Endothelial cell of umbilical vein (primary cell): Measurements from ENCODE around the gene RIMS4. TPM values are rescaled to one million over a fixed set of nuclear protein-coding genes. Genes with fewer than 3 reads are reported as not detected.

Experiments used
- BruUV-seq: library from RNA; stranded (reverse); fragments of 400-500 nt; replicated peaks from 2 replicates; lab custom pipeline; 2021; lab: Mats Ljungman, UMichigan
- CTCF ChIA-PET: fragments of 300-600, 350-600 bp; sonication (Branson Sonifier 250); formaldehyde crosslinking; loops from one replicate; lab custom pipeline; 2021; ENCODE audit warnings: antibody characterized with exemption, inconsistent platforms; lab: Charles Lee
- POLR2A ChIA-PET: fragments of 300-600, 350-600 bp; sonication (Branson Sonifier 250); formaldehyde crosslinking; loops from one replicate; lab custom pipeline; 2021; ENCODE audit warnings: antibody characterized with exemption, inconsistent platforms; lab: Charles Lee
- DNase-seq: peaks from one replicate; pipeline ENCODE4 v3.0.0-alpha.2; 2011; ENCODE audit warnings: low read depth, low spot score
- FAIRE-seq: peaks from 2 replicates; lab custom pipeline; 2011; peaks lifted over from hg19 to GRCh38; lab: Jason Lieb, UNC
- H2AFZ ChIP-seq: 2 replicates; pipeline ENCODE4 v1.6.0; 2012; ENCODE audit warnings: low read depth, low read length, control low read depth, inconsistent platforms
- H3K27ac ChIP-seq: 2 replicates; pipeline ENCODE4 v1.5.1; 2011; ENCODE audit warnings: low read depth, mild to moderate bottlenecking, control low read depth, low read length, moderate library complexity; ENCODE audit not compliant: insufficient read depth
- H3K27me3 ChIP-seq, 2 experiments: 2 replicates each; pipeline versions ENCODE4 v1.6.0 to v1.6.1; 2011; ENCODE audit warnings: low read length in 2 of 2, mixed read lengths in 1 of 2; ENCODE audit not compliant: control insufficient read depth in 2 of 2, insufficient read depth in 2 of 2
- H3K36me3 ChIP-seq, 2 experiments: 2 replicates in 1 of 2; 3 replicates in 1 of 2; pipeline ENCODE4 v1.5.1; 2011; ENCODE audit warnings: low read length in 2 of 2, mild to moderate bottlenecking in 1 of 2, moderate library complexity in 1 of 2; ENCODE audit not compliant: control insufficient read depth in 2 of 2, insufficient read depth in 2 of 2; ENCODE audit errors: extremely low read depth in 1 of 2
- H3K4me1 ChIP-seq: 3 replicates; pipeline ENCODE4 v1.5.1; 2011; ENCODE audit warnings: mild to moderate bottlenecking, low read length; ENCODE audit not compliant: control insufficient read depth, insufficient read depth; ENCODE audit errors: extremely low read depth
- H3K4me2 ChIP-seq: 2 replicates; pipeline ENCODE4 v1.6.1; 2011; ENCODE audit warnings: low read length, control low read depth, mixed read lengths; ENCODE audit not compliant: insufficient read depth
- H3K4me3 ChIP-seq, 3 experiments: fragments of 200-600 bp in 1 of 3; sonication (generic), shearing (Covaris generic) in 1 of 3; replicated peaks in 1 of 3; 2 replicates each; pipeline ENCODE4 v1.5.1; 2011 to 2016; ENCODE audit warnings: control low read depth in 3 of 3, low read length in 3 of 3, mild to moderate bottlenecking in 2 of 3, inconsistent platforms in 1 of 3, low read depth in 1 of 3, moderate library complexity in 1 of 3; ENCODE audit not compliant: insufficient read depth in 1 of 3
- H3K79me2 ChIP-seq: 2 replicates; pipeline ENCODE4 v1.6.0; 2012; ENCODE audit warnings: low read length, inconsistent platforms; ENCODE audit not compliant: control insufficient read depth, insufficient read depth
- H3K9ac ChIP-seq: replicated peaks from 2 replicates; pipeline ENCODE3; 2011; ENCODE audit warnings: low read length, control low read depth; ENCODE audit not compliant: insufficient read depth; ENCODE audit errors: extremely low read depth
- H3K9me1 ChIP-seq: replicated peaks from 3 replicates; pipeline ENCODE4 v1.6.0; 2011; ENCODE audit warnings: mild to moderate bottlenecking, low read length; ENCODE audit not compliant: control insufficient read depth, insufficient read depth; ENCODE audit errors: extremely low read depth
- H3K9me3 ChIP-seq: replicated peaks from 2 replicates; pipeline ENCODE4 v1.5.1; 2012; ENCODE audit warnings: low read length, inconsistent platforms; ENCODE audit not compliant: control insufficient read depth, insufficient read depth
- H4K20me1 ChIP-seq: replicated peaks from 2 replicates; pipeline ENCODE3; 2011; ENCODE audit warnings: mild to moderate bottlenecking, low read length; ENCODE audit not compliant: control insufficient read depth, insufficient read depth; ENCODE audit errors: extremely low read depth
- CTCF ChIP-seq, 2 donors: IDR thresholded peaks; 1 replicate in 1 of 2; 2 replicates in 1 of 2; pipeline ENCODE4 v1.5.1; 2011; ENCODE audit warnings: low read length in 2 of 2, mild to moderate bottlenecking in 2 of 2, moderate library complexity in 2 of 2, control low read depth in 1 of 2, inconsistent platforms in 1 of 2, low read depth in 1 of 2; ENCODE audit not compliant: insufficient read depth in 1 of 2; ENCODE audit errors: extremely low read depth in 1 of 2
- EZH2 ChIP-seq: IDR thresholded peaks from 2 replicates; pipeline ENCODE4 v1.6.1; 2012; ENCODE audit warnings: borderline replicate concordance, low read depth, mild to moderate bottlenecking, moderate library complexity, low read length, inconsistent platforms; ENCODE audit not compliant: severe bottlenecking
- FOS ChIP-seq: IDR thresholded peaks from 2 replicates; pipeline ENCODE4 v1.6.1; 2011; ENCODE audit warnings: mild to moderate bottlenecking, low read length, moderate library complexity, borderline replicate concordance; ENCODE audit not compliant: insufficient read depth
- GATA2 ChIP-seq: IDR thresholded peaks from 2 replicates; pipeline ENCODE4 v1.7.0; 2011; ENCODE audit warnings: low read depth, mild to moderate bottlenecking, moderate library complexity, mixed read lengths, low read length; ENCODE audit not compliant: insufficient read length, insufficient read depth
- JUN ChIP-seq: IDR thresholded peaks from 2 replicates; pipeline ENCODE4 v1.6.1; 2011; ENCODE audit warnings: borderline replicate concordance, low read depth; ENCODE audit not compliant: insufficient read length, insufficient read depth
- MAX ChIP-seq: IDR thresholded peaks from 2 replicates; pipeline ENCODE4 v1.6.1; 2011; ENCODE audit not compliant: insufficient read depth, insufficient read length
- MYC ChIP-seq: IDR thresholded peaks from one replicate; pipeline ENCODE4 v1.6.1; 2011; ENCODE audit warnings: mild to moderate bottlenecking, low read depth, low read length
- POLR2A ChIP-seq: IDR thresholded peaks from 2 replicates; pipeline ENCODE4 v1.6.1; 2012; ENCODE audit warnings: low read depth, mild to moderate bottlenecking, control low read depth, low read length
- POLR2AphosphoS5 ChIP-seq: IDR thresholded peaks from 2 replicates; pipeline ENCODE4 v1.6.1; 2012; ENCODE audit warnings: low read depth, mild to moderate bottlenecking, control low read depth, low read length, moderate library complexity; ENCODE audit not compliant: insufficient read depth
- dilution Hi-C: fragments of 300-500 bp; cut with MboI; formaldehyde crosslinking; loops from one replicate; pipeline ENCODE4 v1.15.0; 2019; ENCODE audit warnings: low sequenced_read_pairs; ENCODE audit not compliant: extremely low pct_ligation_motif_present
- intact Hi-C: fragments of 100-400 bp; cut with micrococcal nuclease; formaldehyde crosslinking; loops from one replicate; pipeline ENCODE4 v1.10.0; 2022
- polyA plus RNA-seq, 4 experiments: library from polyadenylated mRNA; depleted of rRNA in 3 of 4; stranded (reverse) in 3 of 4; unstranded in 1 of 4; fragments of >200 nt; gene quantifications; 2 replicates each; pipeline versions ENCODE4 v1.2.1 to v1.2.3, GENCODE V29; 2011 to 2012; ENCODE audit warnings: missing spikeins in 1 of 4
- total RNA-seq: library from RNA; stranded (reverse); gene quantifications from 2 replicates; pipeline ENCODE4 v1.2.3, GENCODE V29; 2021

Gene RIMS4
- total and polyA plus RNA-seq, 2 donors (not counting 3 experiments of a cell fraction or from before 2014, with no cell fraction given) = not detected

- H3K4me3 ChIP-seq = no peak overlapping the region
- no peaks in the 10 kb centered on the region for H3K9me1 ChIP-seq
- no peak for FAIRE-seq
- POLR2A ChIA-PET = no interaction called here
- dilution Hi-C loops (no loop called here), intact Hi-C loops (no loop called here)
- no peaks in the 10 kb centered on the region for H3K4me1 ChIP-seq
- no peaks in the 10 kb centered on the region for H4K20me1 ChIP-seq
- no TSS peak for BruUV-seq
- TF ChIP-seq JUN (no peak), MAX (no peak), MYC (no peak), GATA2 (no peak), EZH2 (no peak), CTCF (IDR thresholded peaks at IDR 0.05; ENCODE audit: extremely low read depth in 1 of 2, insufficient read depth in 1 of 2, low read depth in 1 of 2, low read length in 2 of 2) (no peak), FOS (no peak), POLR2AphosphoS5 (no peak), POLR2A (no peak)
- no peak for DNase-seq
- H3K9ac ChIP-seq = no peak overlapping the region
- CTCF ChIA-PET = no interaction called here
- H3K4me2 ChIP-seq = no peak overlapping the region
- no peaks in the 10 kb centered on the region for H3K9me3 ChIP-seq
- no peak overlapping the region for H3K27ac ChIP-seq
- H3K36me3 ChIP-seq = no peaks in the 10 kb centered on the region
- H3K79me2 ChIP-seq = no peaks in the 10 kb centered on the region
- H3K27me3 ChIP-seq = peaks cover 43 to 44% of the 10 kb centered on the region in 2 experiments
- H2AFZ ChIP-seq = no peak overlapping the region
Measured at GRCh38 chr20:44807051-44807683, 3.2 kb downstream of the RIMS4 start.
